GM12892 (cell line): ENCODE results near the gene C1orf56.
A peak's percentile ranks its signal among the peaks of the same experiment; 100 is the strongest.
"Not testable (repeated sequence)": the region's sequence is repeated elsewhere in the genome, so short reads cannot be mapped to it uniquely, and the experiment has no call there.

ENCODE experiments used
- DNase-seq: peaks from one replicate; pipeline ENCODE4 v3.0.0; 2011; ENCODE audit not compliant: insufficient read length
- FAIRE-seq: peaks from 2 replicates; lab custom pipeline; 2011; peaks lifted over from hg19 to GRCh38; lab: Jason Lieb, UNC
- POLR2A ChIP-seq: IDR thresholded peaks from 2 replicates; pipeline ENCODE4 v1.6.1; 2011; ENCODE audit warnings: low read depth, low read length, control low read depth
- POLR2AphosphoS5 ChIP-seq: IDR thresholded peaks from 2 replicates; pipeline ENCODE4 v1.6.1; 2011; ENCODE audit warnings: low read depth, low read length, control low read depth
- TAF1 ChIP-seq: IDR thresholded peaks from 2 replicates; pipeline ENCODE4 v1.6.1; 2011; ENCODE audit warnings: low read depth, mild to moderate bottlenecking, control low read depth, low read length, borderline replicate concordance

The C1orf56 gene

GRCh38 chr1:151070474-151071276 is 23.1 kb downstream of the C1orf56 start, which contains the start of gene GABPB2:
Gene GABPB2 (plus strand): TSS chr1:151070761. CDS start chr1:151088190, 17,429 bp downstream.
- DNase-seq (peak; percentile 88), FAIRE-seq (peak; percentile 87)
- TF ChIP-seq POLR2AphosphoS5 (peak; percentile 97), POLR2A (peak; percentile 96), TAF1 (peak; percentile 81)

- TF ChIP-seq POLR2A: no peak
- TF ChIP-seq POLR2AphosphoS5: no peak
- TF ChIP-seq TAF1: no peak
- no peak for DNase-seq
- no peak for FAIRE-seq
These were observed 24.7 kb downstream of the C1orf56 start for GRCh38 chr1:151072224-151072623.

GRCh38 chr1:151085953-151086559 is 38.5 kb downstream of the C1orf56 start:
- TF ChIP-seq TAF1 (no peak), POLR2AphosphoS5 (no peak), POLR2A (no peak)
- DNase-seq (no peak), FAIRE-seq (no peak)

- not testable (repeated sequence) for FAIRE-seq, DNase-seq
These were observed 49.9 kb downstream of the C1orf56 start for GRCh38 chr1:151097426-151097825.

GRCh38 chr1:151098126-151098525 is 50.6 kb downstream of the C1orf56 start:
- TF ChIP-seq POLR2AphosphoS5 (no peak), POLR2A (no peak), TAF1 (no peak)
- FAIRE-seq (no peak), DNase-seq (no peak)
